ENCODE results near the gene PRDM2.

PRDM2 gene

DNA sequence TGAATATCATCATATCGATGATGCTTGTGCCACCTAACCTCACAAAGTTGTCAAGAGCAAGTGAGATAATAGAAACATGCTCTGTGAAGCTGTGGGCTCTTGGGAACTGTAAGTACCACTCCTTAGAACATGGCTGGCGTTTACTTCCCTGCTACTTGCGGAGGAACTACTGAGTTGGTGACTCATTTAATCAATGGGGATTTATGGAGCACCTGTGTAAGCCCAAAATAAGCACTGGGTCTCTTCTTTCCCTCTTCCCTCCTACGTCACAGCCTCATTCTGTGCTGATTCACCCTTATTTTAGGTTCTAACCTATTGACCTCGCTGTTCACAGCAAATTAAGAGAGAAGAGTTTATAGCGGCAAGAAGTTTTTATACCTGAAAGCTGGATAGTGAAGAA is 52.9 kb downstream of the PRDM2 start:
- no peak overlapping the region for H3K27ac ChIP-seq
- no peak for DNase-seq (ENCODE audit: low spot score)
- ChIA-PET CTCF (no interaction called here), POLR2A (ENCODE audit: low non-redundant PET) (no interaction called here)
- TF ChIP-seq, protein P1, sequence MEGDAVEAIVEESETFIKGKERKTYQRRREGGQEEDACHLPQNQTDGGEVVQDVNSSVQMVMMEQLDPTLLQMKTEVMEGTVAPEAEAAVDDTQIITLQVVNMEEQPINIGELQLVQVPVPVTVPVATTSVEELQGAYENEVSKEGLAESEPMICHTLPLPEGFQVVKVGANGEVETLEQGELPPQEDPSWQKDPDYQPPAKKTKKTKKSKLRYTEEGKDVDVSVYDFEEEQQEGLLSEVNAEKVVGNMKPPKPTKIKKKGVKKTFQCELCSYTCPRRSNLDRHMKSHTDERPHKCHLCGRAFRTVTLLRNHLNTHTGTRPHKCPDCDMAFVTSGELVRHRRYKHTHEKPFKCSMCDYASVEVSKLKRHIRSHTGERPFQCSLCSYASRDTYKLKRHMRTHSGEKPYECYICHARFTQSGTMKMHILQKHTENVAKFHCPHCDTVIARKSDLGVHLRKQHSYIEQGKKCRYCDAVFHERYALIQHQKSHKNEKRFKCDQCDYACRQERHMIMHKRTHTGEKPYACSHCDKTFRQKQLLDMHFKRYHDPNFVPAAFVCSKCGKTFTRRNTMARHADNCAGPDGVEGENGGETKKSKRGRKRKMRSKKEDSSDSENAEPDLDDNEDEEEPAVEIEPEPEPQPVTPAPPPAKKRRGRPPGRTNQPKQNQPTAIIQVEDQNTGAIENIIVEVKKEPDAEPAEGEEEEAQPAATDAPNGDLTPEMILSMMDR (conservative IDR thresholded peaks at IDR 0.05; ENCODE audit: low read depth), result no peak

DNA sequence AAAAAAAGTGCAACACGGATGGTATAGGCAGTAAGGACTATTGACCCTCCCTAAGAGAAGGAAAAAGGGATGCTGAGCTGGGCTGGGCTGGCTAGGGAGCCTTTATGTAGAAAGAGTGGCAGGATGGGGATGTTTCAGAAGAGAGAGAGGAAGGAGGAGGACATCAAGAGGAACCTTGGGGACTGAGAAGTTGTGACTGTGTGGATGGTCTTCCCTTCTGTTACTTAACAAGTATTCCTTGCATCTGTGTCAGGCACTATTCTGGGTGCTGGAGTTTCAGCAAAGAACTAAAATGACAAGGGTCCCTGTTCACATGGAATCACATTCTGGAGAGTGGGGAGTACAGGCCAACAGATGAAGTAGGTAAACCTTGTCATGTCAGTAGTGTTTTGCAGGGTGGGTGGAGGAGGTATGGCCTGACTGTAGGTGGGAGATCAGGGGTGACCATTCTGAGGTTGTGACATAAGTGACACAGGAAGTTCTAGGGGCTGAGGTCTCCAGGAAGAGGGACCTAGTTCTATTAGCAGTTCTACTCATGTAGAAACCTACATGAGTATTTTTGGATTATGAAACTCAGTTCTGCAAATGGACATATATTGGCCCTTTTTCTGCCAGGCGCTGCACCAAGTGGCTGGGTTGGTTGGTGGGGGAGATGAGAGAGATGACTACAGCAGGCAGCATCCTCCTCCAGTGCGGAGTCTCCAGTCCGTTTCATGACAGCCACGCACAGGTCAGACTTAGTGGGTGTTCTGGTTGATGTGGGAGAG is 53.8 kb downstream of the PRDM2 start:
- no peak overlapping the region for H3K27ac ChIP-seq
- POLR2A ChIA-PET (ENCODE audit: low non-redundant PET), result no interaction called here
- CTCF ChIA-PET, result interaction anchor here (1.0 kb wide), 1 partner anchor 55 kb away, joined by 5 read pairs; no protein-coding TSS in a partner anchor
- DNase-seq (ENCODE audit: low spot score), result no peak
- TF ChIP-seq, protein P1 (conservative IDR thresholded peaks at IDR 0.05; ENCODE audit: low read depth), result no peak

DNA sequence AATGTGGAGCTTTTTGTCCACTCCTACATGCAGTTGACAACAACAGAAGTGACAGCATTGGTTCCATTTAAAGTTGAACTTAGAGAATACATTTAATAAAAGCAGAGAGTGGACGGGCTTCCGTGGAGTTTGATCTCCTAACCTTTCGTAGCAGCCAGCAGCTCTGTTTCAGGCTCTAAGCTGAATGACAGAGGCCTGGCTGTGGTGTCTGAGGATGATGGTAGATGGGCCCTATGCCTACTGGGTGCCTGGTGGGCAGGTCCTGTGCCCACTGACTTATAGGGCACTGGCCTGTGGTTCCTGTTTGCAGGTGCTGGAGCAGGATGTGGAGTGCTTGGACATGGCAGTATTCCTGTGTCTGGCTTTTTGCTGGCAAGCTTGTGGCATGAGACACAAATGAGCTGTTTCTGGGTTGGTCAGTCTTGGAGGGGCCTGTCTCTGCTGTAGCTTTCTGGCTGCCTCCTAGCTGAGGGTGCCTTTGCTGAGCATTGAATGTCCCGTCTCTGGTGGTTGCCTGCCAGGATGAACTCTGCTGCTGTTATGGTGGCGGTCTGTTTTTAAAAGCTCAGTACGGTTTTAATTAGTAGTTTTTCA is 54.6 kb downstream of the PRDM2 start:
- TF ChIP-seq, protein P1 (conservative IDR thresholded peaks at IDR 0.05; ENCODE audit: low read depth), result no peak
- CTCF ChIA-PET, result interaction anchor here (0.5 to 1.0 kb wide), 2 partner anchors 54 to 1002 kb away, joined by 3 to 5 read pairs; no protein-coding TSS in a partner anchor
- POLR2A ChIA-PET (ENCODE audit: low non-redundant PET), result no interaction called here
- no peak for DNase-seq (ENCODE audit: low spot score)
- H3K27ac ChIP-seq, result peak overlapping the region; percentile 33

DNA sequence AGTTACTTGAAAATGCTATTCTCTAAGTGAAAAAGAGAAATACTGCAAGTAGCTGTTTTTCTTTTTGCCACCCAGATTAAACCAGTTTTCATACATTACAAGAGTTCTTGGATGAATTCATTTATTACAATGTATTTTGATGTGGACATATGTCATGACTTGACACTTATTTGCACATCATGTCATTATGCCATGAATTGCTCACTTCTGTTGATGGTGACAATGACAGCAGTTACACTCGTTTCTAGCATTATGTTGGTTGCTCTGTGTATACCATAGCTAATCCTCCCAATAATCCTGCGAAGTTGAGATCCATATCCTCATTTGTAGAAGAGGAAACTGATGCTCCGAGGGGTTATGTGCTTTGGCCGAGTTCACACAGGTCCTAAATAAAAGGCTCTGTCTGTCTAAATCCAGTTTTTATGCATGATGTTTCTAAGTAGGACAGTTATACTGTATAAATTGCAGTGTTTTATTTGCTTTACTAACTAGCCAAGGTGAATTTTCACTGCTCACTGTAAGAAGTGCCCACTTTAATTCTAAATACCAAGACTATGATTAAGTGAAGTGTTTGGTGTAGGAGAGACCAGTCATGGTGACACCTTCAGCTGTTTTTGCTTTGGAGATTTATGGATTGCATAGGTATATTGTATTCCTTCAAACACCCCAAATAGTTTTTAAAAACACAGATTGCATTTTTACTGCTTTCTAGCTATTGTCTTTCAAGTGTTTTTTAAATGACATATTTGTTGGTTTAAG is 56.7 kb downstream of the PRDM2 start:
- no peak for DNase-seq (ENCODE audit: low spot score)
- ChIA-PET CTCF (interaction anchor here (0.6 kb wide), 3 partner anchors 53 to 1677 kb away, joined by 4 to 5 read pairs (median 5); no protein-coding TSS in a partner anchor), POLR2A (ENCODE audit: low non-redundant PET) (interaction anchor here (1.0 kb wide), 1 partner anchor 7 kb away, joined by 3 read pairs; no protein-coding TSS in a partner anchor)
- TF ChIP-seq, protein P1 (conservative IDR thresholded peaks at IDR 0.05; ENCODE audit: low read depth), result no peak
- no peak overlapping the region for H3K27ac ChIP-seq

DNA sequence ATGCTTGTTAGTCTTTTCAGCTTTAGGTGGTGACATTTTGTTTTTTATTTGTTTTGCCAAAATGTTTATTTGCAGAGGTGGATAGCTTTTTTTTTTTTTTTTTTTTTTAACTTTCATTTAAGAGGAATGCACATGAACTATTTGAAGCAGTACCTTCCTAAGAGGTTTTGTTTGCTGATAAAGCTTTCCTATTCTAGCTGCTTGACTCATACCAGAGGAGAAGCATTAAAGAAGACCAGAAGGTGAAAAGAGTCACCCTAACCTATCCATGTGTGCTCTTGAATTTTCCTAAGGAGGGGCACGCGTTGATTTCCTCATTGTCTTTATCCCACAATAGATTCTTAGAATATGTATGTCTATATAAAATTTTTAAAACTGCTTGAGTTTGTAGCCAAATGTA is 57.7 kb downstream of the PRDM2 start:
- TF ChIP-seq, protein P1 (conservative IDR thresholded peaks at IDR 0.05; ENCODE audit: low read depth), result no peak
- POLR2A ChIA-PET (ENCODE audit: low non-redundant PET), result interaction anchor here (1.0 kb wide), 1 partner anchor 8 kb away, joined by 3 read pairs; no protein-coding TSS in a partner anchor

DNA sequence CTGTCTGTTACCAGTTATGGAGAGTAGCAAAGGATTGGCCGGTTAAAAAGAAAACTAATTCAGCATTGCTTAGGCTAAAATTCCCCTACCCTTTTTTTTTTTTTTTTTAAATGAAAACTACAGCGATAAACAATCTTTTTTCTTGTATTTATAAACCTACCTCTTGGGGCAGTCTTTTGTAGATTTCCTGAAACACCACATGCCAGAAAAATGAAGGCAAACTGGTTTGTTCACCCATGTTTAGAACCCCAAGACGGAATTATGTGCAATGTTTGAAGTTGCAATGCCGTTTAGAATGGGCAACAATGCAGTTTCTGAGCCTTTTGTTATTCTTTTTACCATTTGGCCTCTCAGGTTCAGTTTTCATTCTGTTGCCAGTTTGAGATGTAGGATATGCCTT is 59.1 kb downstream of the PRDM2 start:
- peak; percentile 61 for DNase-seq (ENCODE audit: low spot score)
- TF ChIP-seq, protein P1 (conservative IDR thresholded peaks at IDR 0.05; ENCODE audit: low read depth), result 0 out of 2 replicates have a peak, but pooled peaks have one; percentile 2
- H3K27ac ChIP-seq, result no peak overlapping the region
- POLR2A ChIA-PET (ENCODE audit: low non-redundant PET), result no interaction called here
- CTCF ChIA-PET, result interaction anchor here (0.6 to 1.5 kb wide), 3 partner anchors 42 to 1365 kb away, joined by 3 to 8 read pairs (median 3); no protein-coding TSS in a partner anchor

More for the DNA sequence above, 57.7 kb downstream of the PRDM2 start:
- H3K27ac ChIP-seq, result no peak overlapping the region
- CTCF ChIA-PET, result interaction anchor here (0.6 to 1.5 kb wide), 4 partner anchors 44 to 1678 kb away, joined by 4 to 8 read pairs (median 5); no protein-coding TSS in a partner anchor
- no peak for DNase-seq (ENCODE audit: low spot score)
